Activated CD8-positive, alpha-beta memory T cell treated with anti-CD3 and anti-CD28 coated beads, Interleukin-2, amount 50 U/mL, for 24 hours (primary cell): Measurements from ENCODE around the gene ARID5A.
"Not testable (repeated sequence)": the region's sequence is repeated elsewhere in the genome, so short reads cannot be mapped to it uniquely, and the experiment has no call there.

Experiments
- DNase-seq: peaks from one replicate; pipeline ENCODE4 v3.0.0-alpha.2; 2020; ENCODE audit errors: extremely low read depth

Gene ARID5A

DNA sequence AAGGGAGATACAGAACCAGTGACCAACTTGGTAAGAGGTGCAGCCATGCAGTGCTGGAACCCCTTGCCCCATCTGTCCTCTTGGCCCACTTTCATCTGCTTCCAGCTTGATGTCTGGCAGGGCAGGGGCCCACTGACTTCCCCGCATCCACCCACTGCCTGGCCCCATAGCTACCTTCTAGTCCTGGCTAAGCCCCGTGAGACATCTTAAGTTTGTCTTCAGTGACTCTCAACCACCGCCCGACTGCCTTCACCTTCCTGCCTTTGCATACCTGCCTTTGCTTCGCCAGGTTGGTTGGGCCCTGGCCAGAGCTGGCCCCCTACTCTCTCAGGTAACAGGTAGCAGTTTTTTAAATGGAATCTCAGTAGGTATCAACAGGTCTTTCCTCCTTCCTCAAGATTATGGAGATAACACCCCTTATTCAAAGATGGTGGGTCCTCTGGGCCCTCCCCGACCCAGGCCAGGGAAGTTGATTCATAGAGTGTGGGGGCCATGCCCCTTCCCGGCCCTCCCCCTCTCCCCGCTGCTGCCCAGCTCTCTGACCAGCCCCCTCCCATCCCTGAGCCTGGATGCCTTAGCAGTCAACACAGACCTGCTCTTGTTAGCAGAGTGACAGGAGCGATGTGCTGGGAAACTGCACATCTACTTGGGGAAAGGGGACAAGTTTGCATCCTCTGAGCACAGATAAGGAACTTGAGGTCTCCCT is 2.8 kb downstream of the ARID5A start:
- no peak for DNase-seq

GRCh38 chr2:96540136-96540535 is 3.6 kb downstream of the ARID5A start:
- DNase-seq: no peak

- DNase-seq: no peak
These were observed 5.0 kb downstream of the ARID5A start for GRCh38 chr2:96541398-96542152.

DNA sequence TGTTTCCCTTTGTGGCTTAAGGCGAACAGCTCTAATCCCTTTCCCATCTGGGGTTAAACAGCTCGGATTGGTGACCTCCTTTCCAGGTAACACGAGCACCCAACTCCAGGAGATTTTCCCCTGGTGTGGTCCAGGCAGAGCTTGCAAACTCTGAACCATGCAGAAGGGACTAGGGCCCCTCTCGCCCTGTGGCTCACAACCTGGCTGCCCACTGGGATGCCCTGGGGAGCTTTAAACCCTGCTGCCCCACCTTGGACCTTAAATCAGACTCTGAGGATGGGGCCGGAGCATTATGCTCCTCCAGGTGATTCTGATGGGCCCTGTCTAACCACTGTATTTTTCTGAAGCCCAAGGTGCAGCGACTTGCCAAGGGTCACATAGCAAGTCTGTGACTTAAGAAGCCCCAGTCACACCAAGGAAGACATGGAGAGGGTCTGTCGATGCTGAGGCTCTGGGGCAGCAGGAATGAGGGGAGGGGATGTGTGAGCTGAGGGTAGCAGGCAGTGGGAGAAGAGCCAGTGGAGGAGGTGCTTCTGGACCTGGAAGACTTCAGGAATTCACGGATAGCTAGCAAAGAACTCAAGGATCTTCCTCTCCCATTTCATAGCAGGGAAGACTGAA is 5.9 kb downstream of the ARID5A start:
- no peak for DNase-seq

- DNase-seq: no peak
These were observed 9.8 kb downstream of the ARID5A start for GRCh38 chr2:96546321-96546720.

- DNase-seq: no peak
These were observed 10.2 kb downstream of the ARID5A start for GRCh38 chr2:96546797-96547196.

DNA sequence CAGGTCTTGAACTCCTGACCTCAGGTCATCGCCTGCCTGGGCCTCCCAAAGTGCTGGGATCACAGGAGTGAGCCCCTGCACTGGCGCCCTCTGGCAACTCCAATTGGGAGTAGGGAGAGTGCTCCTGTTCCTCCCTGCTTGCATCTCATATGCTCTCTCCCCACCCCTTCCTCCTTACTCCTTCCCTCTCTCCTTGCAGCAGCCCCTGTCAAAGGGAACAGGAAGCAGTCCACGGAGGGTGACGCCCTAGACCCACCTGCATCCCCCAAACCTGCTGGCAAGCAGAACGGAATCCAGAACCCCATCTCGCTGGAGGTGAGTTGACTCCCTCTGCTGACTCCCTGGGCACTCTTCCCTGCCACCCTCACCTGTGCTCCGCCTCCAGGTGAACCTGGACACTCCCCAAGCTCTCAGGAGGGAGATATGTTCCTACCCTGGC is 10.7 kb downstream of the ARID5A start:
- DNase-seq: no peak

GRCh38 chr2:96547731-96548171 is 11.2 kb downstream of the ARID5A start:
- DNase-seq: no peak

DNA sequence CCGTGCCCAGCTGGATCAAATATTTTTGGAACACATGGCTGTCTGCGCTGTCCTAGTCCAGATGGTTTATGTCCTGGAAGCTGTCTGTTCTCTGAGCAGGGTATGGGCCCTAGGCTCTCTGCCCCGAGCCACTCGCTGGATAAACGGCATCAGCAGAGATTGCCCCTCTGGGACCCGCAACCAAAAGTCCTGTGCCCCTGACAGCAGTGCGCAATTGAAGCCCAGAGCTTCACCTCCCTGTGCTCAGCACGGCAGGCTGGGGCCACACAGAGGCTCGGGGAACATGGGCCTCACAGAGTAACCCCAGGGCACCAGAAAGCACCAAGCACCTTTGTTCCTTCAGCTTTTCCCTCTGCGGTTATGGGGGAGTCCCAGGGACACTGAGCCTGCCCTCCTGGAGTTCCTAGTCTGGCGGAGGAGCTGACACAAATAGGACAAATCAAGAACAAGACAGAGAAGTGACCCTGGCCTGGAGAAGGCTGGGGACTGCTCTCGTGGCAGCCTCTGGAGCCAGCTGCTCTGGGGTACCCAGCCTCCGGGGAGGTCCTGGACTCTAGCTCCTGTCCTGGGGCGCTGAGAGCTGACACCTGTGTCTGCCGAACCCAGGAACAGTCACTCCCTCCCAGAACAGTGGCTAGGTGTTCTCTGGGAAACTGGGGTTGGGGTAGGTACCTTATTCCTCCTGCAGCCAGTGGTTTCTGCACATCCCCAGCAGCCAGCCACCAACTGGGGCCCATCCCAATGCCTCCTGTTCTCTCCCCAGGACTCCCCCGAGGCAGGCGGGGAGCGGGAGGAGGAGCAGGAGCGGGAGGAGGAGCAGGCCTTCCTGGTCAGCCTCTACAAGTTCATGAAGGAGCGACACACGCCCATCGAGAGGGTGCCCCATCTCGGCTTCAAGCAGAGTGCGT is 12.3 kb downstream of the ARID5A start:
- DNase-seq: no peak

DNA sequence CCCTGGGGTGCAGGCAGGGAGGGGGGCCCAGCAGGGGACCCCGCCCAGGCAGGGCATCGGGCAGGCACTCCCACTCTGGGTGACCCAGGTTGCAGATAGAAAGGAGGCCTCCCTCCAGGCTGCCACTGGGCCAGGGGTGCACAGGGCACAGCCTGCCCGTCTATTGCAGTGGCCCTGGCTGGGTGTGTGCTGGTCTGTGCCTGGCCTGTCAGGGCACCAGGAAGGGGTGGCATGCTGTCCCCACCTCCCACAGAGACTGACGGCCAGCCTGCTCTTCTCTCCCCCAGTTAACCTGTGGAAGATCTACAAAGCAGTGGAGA is 12.9 kb downstream of the ARID5A start:
- DNase-seq: no peak

DNA sequence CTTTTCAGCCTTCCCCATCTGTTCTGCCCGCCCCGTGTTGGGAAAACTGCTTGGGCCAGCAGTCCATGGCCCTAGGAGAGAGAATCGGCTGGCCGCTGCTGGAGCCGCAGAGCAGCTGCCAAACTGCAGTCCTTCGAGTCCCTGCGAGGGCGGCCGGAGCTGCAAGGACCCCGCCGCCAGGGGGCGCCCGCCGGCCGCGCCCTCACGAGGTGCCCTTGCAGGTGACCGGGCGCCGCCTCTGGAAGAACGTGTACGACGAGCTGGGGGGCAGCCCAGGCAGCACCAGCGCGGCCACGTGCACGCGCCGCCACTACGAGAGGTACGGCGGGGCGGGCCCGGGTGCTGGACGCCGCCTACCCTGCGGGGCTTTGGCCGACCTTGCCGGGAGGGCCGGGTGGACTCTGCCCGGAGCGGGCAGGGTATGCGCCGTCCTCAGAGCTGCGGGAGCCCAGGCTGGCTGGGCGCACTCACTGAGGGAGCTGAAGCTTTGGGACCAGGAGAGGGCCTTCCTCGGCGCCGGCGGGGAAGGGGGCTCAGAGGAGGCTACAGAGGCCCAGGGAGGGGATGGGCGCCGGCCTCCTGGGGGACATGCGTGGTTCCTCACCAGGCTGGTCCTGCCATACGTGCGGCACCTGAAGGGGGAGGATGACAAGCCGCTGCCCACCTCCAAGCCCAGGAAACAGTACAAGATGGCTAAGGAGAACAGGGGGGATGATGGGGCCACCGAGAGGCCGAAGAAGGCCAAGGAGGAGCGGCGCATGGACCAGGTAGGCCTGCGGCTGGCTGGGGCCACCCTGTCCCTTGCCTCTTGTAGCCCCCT is 13.6 kb downstream of the ARID5A start:
- no peak for DNase-seq

GRCh38 chr2:96550787-96551604 is 14.4 kb downstream of the ARID5A start:
- no peak for DNase-seq

GRCh38 chr2:96551605-96552314 is 15.2 kb downstream of the ARID5A start:
- no peak for DNase-seq

DNA sequence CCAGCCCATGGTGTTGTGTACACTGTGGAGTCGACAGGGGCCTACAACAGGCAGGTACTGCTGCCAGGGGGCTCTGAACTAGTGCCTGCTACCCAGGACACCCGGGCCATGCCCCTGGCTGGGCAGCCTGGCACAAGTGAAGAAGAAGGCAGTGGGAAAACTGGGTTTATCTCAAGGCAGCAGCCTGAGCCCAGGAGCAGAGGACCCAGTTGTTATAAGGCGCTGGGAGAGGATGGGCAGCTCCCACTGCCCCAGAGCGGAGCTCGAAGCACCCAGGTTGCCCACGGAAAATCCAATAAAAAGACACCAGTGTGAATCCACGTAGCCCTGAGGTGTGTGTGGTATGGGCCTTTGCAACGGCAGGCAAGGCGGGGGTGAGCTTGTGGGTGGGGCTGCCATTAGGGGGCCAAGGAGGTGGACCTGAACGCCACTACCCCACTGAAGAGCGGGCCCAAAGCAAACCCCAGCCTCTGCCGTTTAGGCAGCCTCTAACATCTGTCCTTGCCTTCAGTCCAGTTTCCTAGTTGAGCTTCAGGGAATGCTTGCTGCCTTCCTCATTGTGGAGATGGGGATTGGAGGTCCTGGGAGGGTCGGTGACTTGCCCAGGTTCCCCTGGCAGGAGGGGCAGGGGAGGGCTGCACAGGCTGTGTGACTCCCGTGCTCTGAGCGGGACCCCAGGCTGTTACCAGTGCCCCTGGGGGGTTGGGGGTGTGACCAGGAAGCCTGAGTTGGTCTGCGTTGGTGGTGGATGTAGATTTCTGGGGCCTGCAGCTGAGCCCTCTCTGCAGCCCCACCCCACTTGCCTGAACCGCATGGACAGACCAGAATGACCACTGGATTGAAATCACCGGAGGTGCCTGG is 16.0 kb downstream of the ARID5A start:
- DNase-seq: no peak

DNA sequence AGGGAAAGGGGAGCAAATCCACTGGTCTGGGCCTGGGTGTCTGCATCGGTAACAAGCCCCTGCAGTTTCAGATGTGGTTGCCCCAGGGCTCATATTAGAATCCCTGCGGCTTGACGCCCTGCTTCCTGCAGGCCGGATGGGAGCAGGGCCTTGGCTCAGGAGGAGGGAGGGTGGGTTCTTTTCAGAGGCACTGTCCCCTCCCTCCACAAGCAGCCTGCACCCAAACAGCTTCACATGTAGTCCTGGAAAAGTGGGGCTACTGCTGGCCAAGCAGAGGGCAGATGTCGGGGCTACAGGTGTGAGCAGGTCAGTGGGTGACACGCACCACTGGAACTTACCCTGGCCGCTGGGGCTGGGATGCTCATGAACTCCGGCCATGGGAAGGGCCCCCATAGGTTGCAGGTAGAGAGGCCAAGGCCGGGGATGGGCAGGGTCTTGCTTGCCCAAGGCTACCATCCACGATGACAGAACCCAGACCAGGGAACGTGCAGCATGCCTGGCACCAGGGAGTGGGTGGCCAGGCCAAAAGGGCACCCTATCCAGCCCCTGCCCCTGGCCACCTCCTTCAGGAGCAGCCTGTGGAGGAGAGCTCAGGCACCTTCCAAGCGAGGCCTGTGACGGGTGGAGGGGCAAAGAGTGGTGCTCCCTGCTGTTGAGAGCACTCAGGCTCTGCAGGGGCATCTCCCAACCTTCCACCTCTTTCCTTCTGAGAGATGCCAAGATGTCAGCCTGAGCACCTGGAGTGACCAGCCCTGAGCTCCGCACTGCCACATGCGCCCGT is 16.8 kb downstream of the ARID5A start:
- DNase-seq: no peak

DNA sequence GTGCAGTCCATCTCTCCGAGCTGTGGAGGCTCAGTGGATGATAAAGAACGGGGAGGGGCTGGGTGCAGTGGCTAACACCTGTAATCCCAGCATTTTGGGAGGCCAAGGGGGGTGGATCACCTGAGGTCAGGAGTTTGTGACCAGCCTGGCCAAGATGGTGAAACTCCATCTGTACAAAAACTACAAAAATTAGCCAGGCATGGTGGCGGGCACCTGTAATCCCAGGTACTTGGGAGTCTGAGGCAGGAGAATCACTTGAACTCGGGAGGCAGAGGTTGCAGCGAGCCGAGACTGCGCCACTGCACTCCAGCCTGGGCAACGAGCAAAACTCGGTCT is 17.4 kb downstream of the ARID5A start:
- DNase-seq: not testable (repeated sequence)

GRCh38 chr2:96554293-96555145 is 18.0 kb downstream of the ARID5A start:
- no peak for DNase-seq
